ENCODE measurements around the gene ZC3H12C. TPM values are rescaled to one million over a fixed set of nuclear protein-coding genes. Genes with fewer than 3 reads are reported as not detected.

Gene ZC3H12C
- total RNA-seq, 4 donors from 2014 or later: 5.7 to 17.3 (median 11.4) TPM

- peaks cover 0 to 23% (median 1%) of the 10 kb centered on the region in 4 donors for H3K4me1 ChIP-seq
- H3K27me3 ChIP-seq: no peaks in the 10 kb centered on the region
- no peak overlapping the region for H3K4me3 ChIP-seq
- no peaks in the 10 kb centered on the region for H3K36me3 ChIP-seq
- peak overlapping the region in 2 of 4 donors; percentile 50 to 79 for H3K27ac ChIP-seq
- H3K9me3 ChIP-seq: no peaks in the 10 kb centered on the region
- no peak for TF ChIP-seq CTCF (IDR thresholded peaks at IDR 0.05)
- no peak for TF ChIP-seq POLR2A (IDR thresholded peaks at IDR 0.05)
- peak in 1 of 3 donors; percentile 50 for DNase-seq
Observed at GRCh38 chr11:110077831-110078325, 15.3 kb upstream of the ZC3H12C start.

- no peak for TF ChIP-seq CTCF (IDR thresholded peaks at IDR 0.05)
- no peak for TF ChIP-seq POLR2A (IDR thresholded peaks at IDR 0.05)
- no peak for DNase-seq
- Histone ChIP-seq H3K4me3 (no peak overlapping the region), H3K27me3 (no peaks in the 10 kb centered on the region), H3K9me3 (no peaks in the 10 kb centered on the region), H3K27ac (no peak overlapping the region), H3K36me3 (no peaks in the 10 kb centered on the region), H3K4me1 (peaks cover 0 to 23% (median 1%) of the 10 kb centered on the region in 4 donors)
Observed at GRCh38 chr11:110078923-110079544, 14.2 kb upstream of the ZC3H12C start.

- no peak for DNase-seq
- Histone ChIP-seq H3K27ac (no peak overlapping the region), H3K27me3 (no peaks in the 10 kb centered on the region), H3K4me1 (peaks cover 0 to 23% (median 1%) of the 10 kb centered on the region in 4 donors), H3K36me3 (no peaks in the 10 kb centered on the region), H3K9me3 (no peaks in the 10 kb centered on the region), H3K4me3 (no peak overlapping the region)
- TF ChIP-seq CTCF (IDR thresholded peaks at IDR 0.05) (no peak), POLR2A (IDR thresholded peaks at IDR 0.05) (no peak)
Observed at GRCh38 chr11:110079726-110080125, 13.5 kb upstream of the ZC3H12C start.

GRCh38 chr11:110081462-110082376 lies 11.5 kb upstream of the ZC3H12C start:
- Histone ChIP-seq H3K27ac (no peak overlapping the region), H3K4me3 (no peak overlapping the region), H3K27me3 (no peaks in the 10 kb centered on the region), H3K9me3 (no peaks in the 10 kb centered on the region), H3K4me1 (peaks cover 0 to 9% (median 0%) of the 10 kb centered on the region in 4 donors), H3K36me3 (no peaks in the 10 kb centered on the region)
- no peak for DNase-seq
- TF ChIP-seq POLR2A (IDR thresholded peaks at IDR 0.05): no peak
- TF ChIP-seq CTCF (IDR thresholded peaks at IDR 0.05): no peak

GRCh38 chr11:110082899-110083298 lies 10.3 kb upstream of the ZC3H12C start:
- TF ChIP-seq POLR2A (IDR thresholded peaks at IDR 0.05) (no peak), CTCF (IDR thresholded peaks at IDR 0.05) (no peak)
- Histone ChIP-seq H3K4me1 (peaks cover 0 to 4% (median 0%) of the 10 kb centered on the region in 4 donors), H3K4me3 (no peak overlapping the region), H3K27me3 (no peaks in the 10 kb centered on the region), H3K9me3 (no peaks in the 10 kb centered on the region), H3K27ac (no peak overlapping the region), H3K36me3 (no peaks in the 10 kb centered on the region)
- no peak for DNase-seq

Data from Peyer's patch (tissue), 4 donors.